GM12873 (cell line): ENCODE data around the gene STRA6.

Experiments used
- TF ChIP-seq, protein P1 (sequence below): IDR thresholded peaks from 2 replicates; pipeline ENCODE4 v1.5.1; 2012; ENCODE audit warnings: low read depth, mild to moderate bottlenecking, moderate library complexity, low read length, control low read depth; ENCODE audit not compliant: insufficient read depth; ENCODE audit errors: missing control alignments

Gene STRA6

DNA sequence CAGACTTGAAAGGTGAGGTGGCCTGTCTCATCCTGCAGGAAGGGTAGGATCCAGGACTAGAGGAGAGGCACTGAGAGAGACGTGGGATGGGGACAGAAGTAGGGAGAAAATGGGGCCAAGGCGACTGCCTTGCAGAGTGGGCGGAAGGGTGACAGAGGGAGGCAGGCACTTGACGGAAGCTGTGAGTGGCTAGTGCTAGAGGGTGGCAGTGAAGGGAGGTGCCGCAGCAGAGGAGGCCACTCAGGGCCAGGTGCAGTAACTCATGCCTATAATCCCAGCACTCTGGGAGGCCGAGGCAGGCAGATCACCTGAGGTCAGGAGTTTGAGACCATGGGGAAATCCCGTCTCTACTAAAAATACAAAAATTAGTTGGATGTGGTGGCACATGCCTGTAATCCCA lies 40.8 kb upstream of the STRA6 start:
- TF ChIP-seq, protein P1, sequence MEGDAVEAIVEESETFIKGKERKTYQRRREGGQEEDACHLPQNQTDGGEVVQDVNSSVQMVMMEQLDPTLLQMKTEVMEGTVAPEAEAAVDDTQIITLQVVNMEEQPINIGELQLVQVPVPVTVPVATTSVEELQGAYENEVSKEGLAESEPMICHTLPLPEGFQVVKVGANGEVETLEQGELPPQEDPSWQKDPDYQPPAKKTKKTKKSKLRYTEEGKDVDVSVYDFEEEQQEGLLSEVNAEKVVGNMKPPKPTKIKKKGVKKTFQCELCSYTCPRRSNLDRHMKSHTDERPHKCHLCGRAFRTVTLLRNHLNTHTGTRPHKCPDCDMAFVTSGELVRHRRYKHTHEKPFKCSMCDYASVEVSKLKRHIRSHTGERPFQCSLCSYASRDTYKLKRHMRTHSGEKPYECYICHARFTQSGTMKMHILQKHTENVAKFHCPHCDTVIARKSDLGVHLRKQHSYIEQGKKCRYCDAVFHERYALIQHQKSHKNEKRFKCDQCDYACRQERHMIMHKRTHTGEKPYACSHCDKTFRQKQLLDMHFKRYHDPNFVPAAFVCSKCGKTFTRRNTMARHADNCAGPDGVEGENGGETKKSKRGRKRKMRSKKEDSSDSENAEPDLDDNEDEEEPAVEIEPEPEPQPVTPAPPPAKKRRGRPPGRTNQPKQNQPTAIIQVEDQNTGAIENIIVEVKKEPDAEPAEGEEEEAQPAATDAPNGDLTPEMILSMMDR: no peak

DNA sequence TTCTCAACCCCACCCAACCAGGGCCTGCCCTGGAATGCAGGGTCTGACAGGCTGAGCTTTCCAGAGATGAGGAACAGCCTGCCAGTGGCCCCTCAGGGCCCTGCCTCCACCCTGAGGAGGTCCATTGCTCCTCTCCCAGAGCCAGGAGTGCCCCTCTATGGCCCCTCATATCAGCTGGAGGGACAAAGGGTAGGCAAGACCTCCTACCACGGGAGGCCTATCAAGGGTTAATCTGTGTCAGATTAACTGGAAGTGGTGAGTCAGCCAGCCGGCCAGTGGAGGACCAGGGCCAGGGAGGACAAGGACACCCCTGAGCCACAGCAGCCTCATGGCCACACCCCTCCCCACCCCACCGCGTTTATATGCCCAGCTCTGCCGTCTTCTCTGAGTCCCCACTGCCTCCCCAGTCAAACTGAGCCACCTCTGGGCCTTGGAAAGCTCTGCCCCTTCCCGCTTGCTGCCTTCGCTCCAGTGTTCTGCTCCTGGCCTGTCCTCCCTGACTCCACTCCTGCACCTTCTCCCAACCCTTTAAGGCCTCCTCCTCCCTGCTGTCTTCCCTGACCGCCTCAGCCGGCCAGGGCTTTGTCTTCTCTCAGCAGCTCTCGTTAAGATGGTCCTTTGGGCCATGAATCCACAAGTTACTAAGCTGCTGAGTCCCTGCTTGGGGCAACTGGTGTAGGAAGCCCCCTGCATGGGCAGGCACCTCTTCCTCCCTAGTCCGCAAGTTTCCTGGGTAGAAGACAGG lies 40.0 kb upstream of the STRA6 start:
- TF ChIP-seq, protein P1: no peak

DNA sequence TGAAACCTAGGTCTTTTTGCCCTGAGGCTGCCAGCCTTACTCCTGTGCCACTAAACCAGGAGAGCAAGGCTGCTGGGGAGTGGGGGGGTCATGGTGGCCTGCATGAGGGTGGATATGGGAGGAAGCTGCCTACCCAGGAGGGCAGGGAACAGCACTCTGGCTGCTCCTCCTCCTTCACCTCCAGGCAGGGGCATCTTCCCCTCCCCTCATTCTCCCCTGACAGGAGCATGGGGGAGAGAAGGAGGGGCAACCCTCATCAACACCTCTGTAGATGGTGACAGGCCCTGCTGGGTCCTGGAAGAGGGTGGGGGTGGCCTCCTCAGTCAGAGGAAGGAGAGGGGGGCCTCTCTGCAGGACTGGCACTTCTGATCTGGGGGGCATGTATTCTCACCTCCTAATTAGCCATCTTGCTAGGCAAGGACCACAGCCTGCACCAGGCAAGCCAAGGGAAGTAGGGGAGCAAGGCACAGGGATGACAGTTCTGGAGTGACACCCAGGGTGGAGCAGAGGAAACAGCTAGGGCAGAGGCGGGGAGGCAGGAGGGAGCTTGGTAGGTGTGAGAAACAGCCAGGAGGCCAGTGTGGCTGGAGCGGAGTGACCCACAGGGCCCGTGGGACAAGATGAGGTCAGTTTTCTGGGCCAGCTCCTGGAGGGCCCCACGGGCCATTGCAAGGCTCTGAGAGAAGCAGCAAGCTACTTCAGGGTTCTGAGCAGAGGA lies 38.5 kb upstream of the STRA6 start:
- TF ChIP-seq, protein P1: no peak

DNA sequence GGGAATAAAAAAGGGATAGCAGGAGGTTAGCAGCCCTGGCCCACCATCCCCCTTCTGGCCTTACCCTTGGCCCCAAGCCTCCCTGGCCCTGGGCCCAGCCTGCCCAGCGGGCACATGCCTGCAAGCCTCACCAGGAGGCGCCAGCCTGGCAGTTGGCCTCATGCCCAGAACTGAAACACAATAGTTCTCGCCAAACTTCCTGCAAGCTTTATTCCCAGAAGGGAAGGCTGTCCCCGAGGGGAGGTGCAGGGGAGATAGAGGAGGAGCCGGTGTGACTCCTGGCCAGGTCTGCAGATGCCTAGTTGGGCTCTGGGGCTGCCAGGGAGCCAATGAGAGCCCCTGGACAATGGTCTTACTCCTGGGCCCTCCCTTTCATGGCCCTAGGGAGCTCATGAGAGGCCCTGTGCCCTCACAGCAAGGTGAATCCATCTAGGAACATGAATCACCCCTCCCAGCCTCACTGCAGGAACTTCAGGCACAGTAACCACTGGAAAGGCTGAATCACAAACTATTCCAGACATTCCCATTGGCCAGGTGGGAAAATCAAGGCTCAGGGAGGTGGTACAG lies 37.5 kb upstream of the STRA6 start:
- TF ChIP-seq, protein P1: peak; percentile 15

DNA sequence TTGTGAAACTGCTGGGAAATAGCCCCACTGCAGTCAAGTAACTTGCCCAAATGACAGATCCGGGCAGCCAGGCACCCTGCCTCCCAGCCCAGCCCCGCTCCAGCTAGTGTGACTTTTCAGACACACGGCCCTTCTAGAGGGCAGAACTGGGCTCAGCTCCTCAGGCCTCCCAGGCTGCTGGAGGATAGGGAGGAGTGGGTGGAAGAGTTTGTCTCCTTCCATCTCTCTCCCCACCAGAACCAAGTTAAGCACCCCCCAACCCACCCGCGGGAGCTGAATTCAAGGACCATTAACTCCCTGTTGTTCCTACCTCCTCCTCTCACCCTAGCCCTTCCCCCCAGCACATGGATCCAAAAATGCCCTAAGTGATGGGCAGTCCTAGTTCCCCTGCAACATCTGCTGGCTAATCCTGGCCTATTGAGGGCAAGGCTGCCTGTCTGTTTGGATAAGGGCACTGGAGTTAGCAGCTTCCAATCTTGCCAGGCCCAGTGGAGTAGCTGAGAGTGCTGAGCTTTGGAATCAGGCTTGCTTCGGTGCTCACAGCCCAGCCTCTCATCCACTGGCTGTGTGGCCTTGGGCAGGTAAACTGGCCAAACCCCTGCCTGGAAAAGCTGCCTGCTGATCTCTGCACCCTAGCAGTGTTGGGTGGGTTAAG lies 36.6 kb upstream of the STRA6 start:
- TF ChIP-seq, protein P1: no peak

DNA sequence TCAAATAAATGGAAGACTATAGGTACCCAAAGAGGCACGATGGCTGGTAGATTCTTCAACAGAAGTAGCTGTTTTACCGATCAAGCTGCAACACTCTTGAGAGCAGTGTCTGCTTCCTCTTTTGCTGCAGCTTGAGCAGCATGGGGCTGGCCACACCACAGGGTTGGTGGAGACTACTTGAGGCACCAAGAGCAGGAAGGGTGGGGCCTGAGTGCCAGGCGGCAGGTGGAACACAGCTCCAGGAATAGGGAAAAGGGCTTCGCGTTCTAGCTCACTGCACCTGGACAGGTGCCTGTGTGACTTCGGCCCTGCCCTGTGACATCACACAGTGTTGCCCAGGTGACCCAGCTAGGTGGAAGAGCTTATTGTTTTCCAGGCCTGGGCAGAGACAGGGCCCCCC lies 33.4 kb upstream of the STRA6 start, which contains the start of gene CCDC33:
Gene CCDC33, plus strand, starts transcription at position 365 of the 400 bp plus-strand sequence. CDS start 394 bp downstream, outside the sequence.
- TF ChIP-seq, protein P1: no peak

DNA sequence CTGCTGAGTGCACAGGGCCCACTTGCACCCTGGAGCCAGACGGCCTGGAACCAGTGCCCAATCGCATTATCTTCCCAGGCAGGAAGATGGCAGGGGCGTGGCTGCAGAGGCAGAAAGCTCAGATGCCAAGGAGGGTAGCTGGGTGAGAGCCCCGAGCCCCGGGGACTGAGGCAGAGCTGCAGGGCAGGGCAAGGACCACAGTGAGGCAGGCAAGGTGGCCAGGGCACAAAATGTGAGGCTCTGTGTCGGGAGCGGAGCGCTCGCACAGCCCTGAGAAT lies 31.9 kb upstream of the STRA6 start:
- TF ChIP-seq, protein P1: no peak
